Spinal cord (tissue), 10 donors: ENCODE measurements around the gene HAT1. TPM values are rescaled to one million over a fixed set of nuclear protein-coding genes. Genes with fewer than 3 reads are reported as not detected.

Experiments used
- DNase-seq, 6 donors: peaks; one replicate each; pipeline versions ENCODE4 v3.0.0 to v3.0.0-alpha.2; 2013 to 2015; ENCODE audit warnings: low spot score in 6 of 6, low read depth in 4 of 6
- H3K27ac ChIP-seq: one replicate; pipeline ENCODE4 v1.5.1; 2013; ENCODE audit warnings: low read depth, low read length, control low read depth
- H3K27me3 ChIP-seq: one replicate; pipeline ENCODE4 v1.6.1; 2013; ENCODE audit warnings: low read length; ENCODE audit not compliant: control insufficient read depth, insufficient read depth
- H3K36me3 ChIP-seq: one replicate; pipeline ENCODE4 v1.6.1; 2013; ENCODE audit warnings: low read length; ENCODE audit not compliant: control insufficient read depth, insufficient read depth
- H3K4me1 ChIP-seq: one replicate; pipeline ENCODE4 v1.6.1; 2013; ENCODE audit warnings: low read length; ENCODE audit not compliant: control insufficient read depth, insufficient read depth
- H3K4me3 ChIP-seq: one replicate; pipeline ENCODE4 v1.5.1; 2013; ENCODE audit warnings: low read depth, low read length, control low read depth
- H3K9me3 ChIP-seq: one replicate; pipeline ENCODE4 v1.6.1; 2013; ENCODE audit warnings: low read length; ENCODE audit not compliant: control insufficient read depth, insufficient read depth
- WGBS: methylation state at CpG from one replicate; pipeline ENCODE4 v1.1.5; 2013; ENCODE audit warnings: missing lambda C conversion rate; ENCODE audit not compliant: insufficient coverage; 5-methylcytosine and 5-hydroxymethylcytosine counted together
- polyA plus RNA-seq, 2 donors: library from polyadenylated mRNA; unstranded; fragments of 120-200 nt; gene quantifications; one replicate each; pipeline ENCODE4 v1.2.1, GENCODE V29; 2013; ENCODE audit not compliant: insufficient read length in 2 of 2
- total RNA-seq, 2 donors: library from RNA; depleted of rRNA in 1 of 2; stranded (reverse); fragments of 120-200 nt in 1 of 2; fragments of >200 nt in 1 of 2; gene quantifications; one replicate each; pipeline versions ENCODE4 v1.2.3 to v1.2.4, GENCODE V29; 2013 to 2014
- donor health status: healthy.

Gene HAT1
- total and polyA plus RNA-seq, 4 donors, result 39.3 to 53.5 (median 46.5) TPM

GRCh38 chr2:171941316-171941699 lies 19.0 kb downstream of the HAT1 start:
- DNase-seq, result no peak
- H3K36me3 ChIP-seq, result peaks cover 4% of the 10 kb centered on the region
- H3K4me3 ChIP-seq, result no peak overlapping the region
- no peak overlapping the region for H3K27ac ChIP-seq
- 82% methylated on average over 2 of the region's 6 CpGs for WGBS
- H3K4me1 ChIP-seq, result no peaks in the 10 kb centered on the region
- no peaks in the 10 kb centered on the region for H3K27me3 ChIP-seq
- peaks cover 2% of the 10 kb centered on the region for H3K9me3 ChIP-seq

GRCh38 chr2:171943869-171944268 lies 21.6 kb downstream of the HAT1 start:
- Histone ChIP-seq H3K27me3 (no peaks in the 10 kb centered on the region), H3K4me1 (no peaks in the 10 kb centered on the region), H3K9me3 (peaks cover 2% of the 10 kb centered on the region), H3K27ac (no peak overlapping the region), H3K4me3 (no peak overlapping the region), H3K36me3 (peaks cover 5% of the 10 kb centered on the region)
- WGBS, result 100% methylated on average over 2 of the region's 4 CpGs
- DNase-seq, result no peak

GRCh38 chr2:171952276-171952675 lies 30.0 kb downstream of the HAT1 start:
- Histone ChIP-seq H3K27ac (no peak overlapping the region), H3K4me1 (no peaks in the 10 kb centered on the region), H3K9me3 (no peaks in the 10 kb centered on the region), H3K27me3 (no peaks in the 10 kb centered on the region), H3K4me3 (no peak overlapping the region), H3K36me3 (peaks cover 18% of the 10 kb centered on the region)
- DNase-seq, result no peak

- Histone ChIP-seq H3K4me3 (no peak overlapping the region), H3K27me3 (no peaks in the 10 kb centered on the region), H3K27ac (no peak overlapping the region), H3K9me3 (no peaks in the 10 kb centered on the region), H3K4me1 (no peaks in the 10 kb centered on the region), H3K36me3 (peaks cover 17% of the 10 kb centered on the region)
- WGBS, result 100% methylated on average over 1 of the region's 3 CpGs
- DNase-seq, result no peak
These were observed 30.5 kb downstream of the HAT1 start for GRCh38 chr2:171952748-171953147.

- Histone ChIP-seq H3K27ac (no peak overlapping the region), H3K4me1 (no peaks in the 10 kb centered on the region), H3K36me3 (peaks cover 15% of the 10 kb centered on the region), H3K4me3 (no peak overlapping the region), H3K9me3 (no peaks in the 10 kb centered on the region), H3K27me3 (no peaks in the 10 kb centered on the region)
- WGBS, result 100% methylated on average over 4 of the region's 7 CpGs
- no peak for DNase-seq
These were observed 34.0 kb downstream of the HAT1 start for GRCh38 chr2:171956135-171956825.

GRCh38 chr2:171957061-171957460 lies 34.8 kb downstream of the HAT1 start:
- Histone ChIP-seq H3K4me1 (no peaks in the 10 kb centered on the region), H3K9me3 (no peaks in the 10 kb centered on the region), H3K27me3 (no peaks in the 10 kb centered on the region), H3K27ac (no peak overlapping the region), H3K4me3 (no peak overlapping the region), H3K36me3 (peaks cover 15% of the 10 kb centered on the region)
- 100% methylated on average over 2 of the region's 2 CpGs for WGBS
- DNase-seq, result no peak

- no peak overlapping the region for H3K27ac ChIP-seq
- no peaks in the 10 kb centered on the region for H3K27me3 ChIP-seq
- H3K9me3 ChIP-seq, result no peaks in the 10 kb centered on the region
- WGBS, result no CpG with 5 or more reads among the region's 3 CpGs
- no peaks in the 10 kb centered on the region for H3K4me1 ChIP-seq
- H3K4me3 ChIP-seq, result no peak overlapping the region
- no peak for DNase-seq
- H3K36me3 ChIP-seq, result peaks cover 9% of the 10 kb centered on the region
These were observed 36.2 kb downstream of the HAT1 start for GRCh38 chr2:171958475-171958874.

GRCh38 chr2:171959998-171960397 lies 37.7 kb downstream of the HAT1 start:
- Histone ChIP-seq H3K4me3 (no peak overlapping the region), H3K9me3 (no peaks in the 10 kb centered on the region), H3K4me1 (no peaks in the 10 kb centered on the region), H3K27ac (no peak overlapping the region), H3K27me3 (no peaks in the 10 kb centered on the region), H3K36me3 (peaks cover 8% of the 10 kb centered on the region)
- DNase-seq, result no peak
- 100% methylated on average over 1 of the region's 2 CpGs for WGBS

- Histone ChIP-seq H3K36me3 (peaks cover 8% of the 10 kb centered on the region), H3K27ac (no peak overlapping the region), H3K4me3 (no peak overlapping the region), H3K4me1 (no peaks in the 10 kb centered on the region), H3K9me3 (no peaks in the 10 kb centered on the region), H3K27me3 (no peaks in the 10 kb centered on the region)
- 90% methylated on average over 2 of the region's 3 CpGs for WGBS
- DNase-seq, result no peak
These were observed 38.3 kb downstream of the HAT1 start for GRCh38 chr2:171960570-171960969.

- Histone ChIP-seq H3K9me3 (no peaks in the 10 kb centered on the region), H3K4me1 (no peaks in the 10 kb centered on the region), H3K4me3 (no peak overlapping the region), H3K36me3 (no peaks in the 10 kb centered on the region), H3K27me3 (no peaks in the 10 kb centered on the region), H3K27ac (no peak overlapping the region)
- no peak for DNase-seq
- WGBS, result 100% methylated on average over 1 of the region's 2 CpGs
These were observed 40.9 kb downstream of the HAT1 start for GRCh38 chr2:171963198-171963597.
